Nephron (organoid): ENCODE results near the gene MAGI1.

Experiments
- H3K27ac Mint-ChIP-seq, 3 experiments: 2 replicates each; pipeline ENCODE4 v1.8.0; 2020; ENCODE audit warnings: mixed read lengths in 3 of 3, mild to moderate bottlenecking in 2 of 3, moderate library complexity in 1 of 3
- H3K27me3 Mint-ChIP-seq: 2 replicates; pipeline ENCODE4 v1.8.0; 2021; ENCODE audit warnings: low read depth, mild to moderate bottlenecking, moderate library complexity, mixed read lengths
- H3K36me3 Mint-ChIP-seq: 2 replicates; pipeline ENCODE4 v1.8.0; 2020; ENCODE audit warnings: low read depth, mixed read lengths
- H3K4me1 Mint-ChIP-seq: 2 replicates; pipeline ENCODE4 v1.8.0; 2020; ENCODE audit warnings: mixed read lengths
- H3K4me3 Mint-ChIP-seq, 3 experiments: 2 replicates each; pipeline ENCODE4 v1.8.0; 2020; ENCODE audit warnings: mild to moderate bottlenecking in 3 of 3, mixed read lengths in 3 of 3, moderate library complexity in 2 of 3
- H3K9me3 Mint-ChIP-seq: 2 replicates; pipeline ENCODE4 v1.8.0; 2020; ENCODE audit warnings: mixed read lengths
- CTCF ChIP-seq, 3 experiments: fragments of 200-600 bp; sonication (generic); IDR thresholded peaks; one replicate each; pipeline ENCODE4 v1.5.0; 2021; ENCODE audit warnings: antibody characterized with exemption in 3 of 3; ENCODE audit not compliant: unreplicated experiment in 3 of 3

Gene MAGI1

GRCh38 chr3:65508750-65509422 lies 529.8 kb downstream of the MAGI1 start:
- H3K27ac Mint-ChIP-seq = peak overlapping the region; percentile 68 to 88 (median 81)
- peaks cover 13% of the 10 kb centered on the region for H3K9me3 Mint-ChIP-seq
- H3K36me3 Mint-ChIP-seq = peaks cover 13% of the 10 kb centered on the region
- no peaks in the 10 kb centered on the region for H3K27me3 Mint-ChIP-seq
- H3K4me3 Mint-ChIP-seq = peak overlapping the region; percentile 78 to 88 (median 87)
- no peaks in the 10 kb centered on the region for H3K4me1 Mint-ChIP-seq
- no peak for TF ChIP-seq CTCF (IDR thresholded peaks at IDR 0.05; ENCODE audit: unreplicated experiment in 3 of 3)

GRCh38 chr3:65507437-65507836 lies 531.3 kb downstream of the MAGI1 start:
- no peak for TF ChIP-seq CTCF (IDR thresholded peaks at IDR 0.05; ENCODE audit: unreplicated experiment in 3 of 3)
- peaks cover 13% of the 10 kb centered on the region for H3K9me3 Mint-ChIP-seq
- peaks cover 13% of the 10 kb centered on the region for H3K36me3 Mint-ChIP-seq
- H3K4me3 Mint-ChIP-seq = no peak overlapping the region
- no peak overlapping the region for H3K27ac Mint-ChIP-seq
- no peaks in the 10 kb centered on the region for H3K27me3 Mint-ChIP-seq
- no peaks in the 10 kb centered on the region for H3K4me1 Mint-ChIP-seq

- no peaks in the 10 kb centered on the region for H3K4me1 Mint-ChIP-seq
- H3K4me3 Mint-ChIP-seq = no peak overlapping the region
- H3K36me3 Mint-ChIP-seq = peaks cover 5% of the 10 kb centered on the region
- H3K27me3 Mint-ChIP-seq = no peaks in the 10 kb centered on the region
- TF ChIP-seq CTCF (IDR thresholded peaks at IDR 0.05; ENCODE audit: unreplicated experiment in 3 of 3) = no peak
- peaks cover 4% of the 10 kb centered on the region for H3K9me3 Mint-ChIP-seq
- H3K27ac Mint-ChIP-seq = no peak overlapping the region
Observed at GRCh38 chr3:65503776-65504175, 534.9 kb downstream of the MAGI1 start.

- H3K27ac Mint-ChIP-seq = peak overlapping the region in 1 of 3 experiments; percentile 2
- no peak for TF ChIP-seq CTCF (IDR thresholded peaks at IDR 0.05; ENCODE audit: unreplicated experiment in 3 of 3)
- H3K9me3 Mint-ChIP-seq = no peaks in the 10 kb centered on the region
- no peak overlapping the region for H3K4me3 Mint-ChIP-seq
- H3K36me3 Mint-ChIP-seq = no peaks in the 10 kb centered on the region
- no peaks in the 10 kb centered on the region for H3K27me3 Mint-ChIP-seq
- peaks cover under 1% of the 10 kb centered on the region for H3K4me1 Mint-ChIP-seq
Observed at GRCh38 chr3:65502526-65502925, 536.2 kb downstream of the MAGI1 start.

- no peak overlapping the region for H3K4me3 Mint-ChIP-seq
- no peak for TF ChIP-seq CTCF (IDR thresholded peaks at IDR 0.05; ENCODE audit: unreplicated experiment in 3 of 3)
- H3K4me1 Mint-ChIP-seq = peaks cover 5% of the 10 kb centered on the region
- H3K27ac Mint-ChIP-seq = peak overlapping the region in 1 of 3 experiments; percentile 51
- no peaks in the 10 kb centered on the region for H3K9me3 Mint-ChIP-seq
- H3K36me3 Mint-ChIP-seq = no peaks in the 10 kb centered on the region
- no peaks in the 10 kb centered on the region for H3K27me3 Mint-ChIP-seq
Observed at GRCh38 chr3:65500398-65501306, 538.1 kb downstream of the MAGI1 start.
